Testis (tissue), 3 donors: ENCODE data around the gene MAN1C1. TPM values are rescaled to one million over a fixed set of nuclear protein-coding genes. Genes with fewer than 3 reads are reported as not detected.
A peak's percentile ranks its signal among the peaks of the same experiment; 100 is the strongest.

Experiments used
- DNase-seq: peaks from one replicate; pipeline ENCODE4 v3.0.0-alpha.2; 2019
- H3K27ac ChIP-seq, 2 donors: fragments of 200-600 bp; sonication (generic); one replicate each; pipeline ENCODE4 v1.5.1; 2019
- H3K27me3 ChIP-seq: fragments of 200-600 bp; sonication (generic); one replicate; pipeline ENCODE4 v1.5.1; 2019
- H3K36me3 ChIP-seq: fragments of 200-600 bp; sonication (generic); one replicate; pipeline ENCODE4 v1.5.1; 2017; ENCODE audit warnings: low read depth; ENCODE audit errors: missing control alignments
- H3K4me1 ChIP-seq: fragments of 200-600 bp; sonication (generic); one replicate; pipeline ENCODE4 v1.5.1; 2019
- H3K4me3 ChIP-seq, 2 donors: fragments of 200-600 bp; sonication (generic); one replicate each; pipeline ENCODE4 v1.5.1; 2017 to 2019
- H3K9me3 ChIP-seq: fragments of 200-600 bp; sonication (generic); one replicate; pipeline ENCODE4 v1.5.1; 2017
- POLR2A ChIP-seq: fragments of 450-650 bp; IDR thresholded peaks from one replicate; pipeline ENCODE4 v1.6.1; 2017; ENCODE audit warnings: antibody characterized with exemption, mild to moderate bottlenecking, moderate library complexity
- WGBS, 2 donors: methylation state at CpG; one replicate each; pipeline ENCODE4 v1.1.5; 2018; 5-methylcytosine and 5-hydroxymethylcytosine counted together
- intact Hi-C: fragments of 100-400 bp; cut with DNase I; formaldehyde crosslinking; loops from one replicate; pipeline ENCODE4 v1.15.1; 2023; ENCODE audit warnings: low total_unique reads
- polyA plus RNA-seq: library from polyadenylated mRNA; stranded (reverse); fragments of 350-450 nt; fragmentation: Illumina TruSeq; extraction: RNeasy Lipid Tissue Mini Kit (QIAGEN cat#74804); gene quantifications from one replicate; pipeline ENCODE4 v1.2.3, GENCODE V29; 2014; ENCODE audit warnings: low read depth, low replicate concordance; ENCODE audit not compliant: insufficient read depth
- total RNA-seq, 2 donors: library from RNA; depleted of rRNA; stranded (reverse); fragments of >200 nt; gene quantifications; one replicate each; pipeline ENCODE4 v1.2.3, GENCODE V29; 2016
- TF ChIP-seq, protein P1 (sequence below), 3 experiments: fragments of 450-650 bp in 2 of 3; fragments of 200-600 bp in 1 of 3; sonication (generic) in 1 of 3; IDR thresholded peaks; one replicate each; pipeline ENCODE4 v1.5.1; 2016 to 2019; ENCODE audit warnings: antibody characterized with exemption in 3 of 3, mild to moderate bottlenecking in 2 of 3, moderate library complexity in 1 of 3

MAN1C1 gene
- total and polyA plus RNA-seq, 3 donors from 2014 or later = 12.8 to 21.1 (median 14.8) TPM

DNA sequence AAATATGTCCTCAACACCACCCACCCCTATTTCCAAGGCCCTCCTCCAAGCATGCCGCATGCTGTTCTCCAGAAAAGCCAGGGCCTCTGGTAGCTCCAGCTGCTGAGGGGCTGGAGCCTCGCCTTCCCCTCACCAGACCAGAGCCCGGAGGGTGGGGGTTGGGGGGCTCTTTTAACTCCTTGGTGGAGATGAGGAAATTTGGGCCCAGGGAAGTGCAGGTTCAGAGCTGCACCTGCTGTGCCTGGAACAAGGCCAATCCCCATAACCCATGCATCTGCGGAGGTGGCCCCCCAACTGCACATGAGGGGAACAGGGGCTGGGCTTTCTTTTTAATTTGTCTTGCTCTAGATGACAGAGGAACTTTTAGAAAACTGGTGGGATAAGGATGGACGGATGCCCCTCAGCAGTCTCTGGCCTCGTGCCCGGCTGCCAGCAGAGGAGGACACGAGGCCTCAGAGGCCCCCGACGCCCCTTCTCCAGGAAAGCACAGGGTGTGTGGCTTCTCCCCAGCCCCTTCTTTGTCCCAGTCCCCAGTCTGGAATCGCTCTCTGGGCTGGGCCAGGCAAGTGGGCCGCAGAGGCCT, 182.9 kb downstream of the MAN1C1 start:
- WGBS, 2 donors = 17 to 22% methylated on average over 9 to 12 of the region's 12 CpGs

DNA sequence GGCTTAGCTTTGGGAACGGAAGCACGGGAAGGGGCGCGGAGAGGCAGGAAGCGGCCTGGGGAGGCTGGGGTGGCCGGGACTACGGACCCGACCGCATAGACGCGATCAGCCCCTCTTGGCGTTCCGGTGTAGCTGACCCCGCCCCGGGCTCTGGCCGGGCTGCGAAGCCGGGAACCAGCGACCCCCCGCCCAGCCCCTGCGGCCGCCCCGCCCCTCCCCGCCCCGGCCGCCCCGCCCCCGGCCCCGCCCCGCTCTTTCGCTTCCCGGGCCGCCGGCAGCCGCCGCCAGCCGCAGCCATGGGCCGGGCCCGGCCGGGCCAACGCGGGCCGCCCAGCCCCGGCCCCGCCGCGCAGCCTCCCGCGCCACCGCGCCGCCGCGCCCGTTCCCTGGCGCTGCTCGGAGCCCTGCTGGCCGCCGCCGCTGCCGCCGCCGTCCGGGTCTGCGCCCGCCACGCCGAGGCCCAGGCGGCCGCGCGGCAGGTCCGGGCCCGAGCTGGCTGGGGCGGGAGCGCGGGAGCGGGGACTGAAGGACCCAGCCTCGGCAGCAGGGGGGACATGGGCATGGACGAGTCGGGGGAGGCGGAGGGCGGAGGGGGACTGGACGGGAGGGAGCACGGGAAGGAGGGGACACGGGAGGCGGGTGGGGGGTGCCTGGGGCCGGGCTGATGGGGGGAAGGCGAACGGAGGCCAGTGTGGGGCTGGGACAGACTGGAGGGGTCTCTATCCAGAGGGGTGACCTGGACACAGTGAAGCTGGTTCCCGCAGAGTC, 183.5 kb downstream of the MAN1C1 start, which contains the start of gene SELENON:
Gene SELENON (plus strand): TSS at position 259 of the 768 bp plus-strand sequence. CDS start 38 bp downstream, at position 297.
- Histone ChIP-seq H3K27ac (peak within 1 kb of the TSS; percentile 9 to 75), H3K27me3 (no peaks in the 10 kb centered on the region), H3K4me1 (peaks cover 12% of the 10 kb centered on the region), H3K36me3 (no peaks in the 10 kb centered on the region), H3K4me3 (peak within 1 kb of the TSS; percentile 56 to 69), H3K9me3 (no peaks in the 10 kb centered on the region)
- peak; percentile 40 for DNase-seq
- WGBS, 2 donors = 1% methylated on average over 12 to 42 of the region's 91 CpGs
- intact Hi-C loops = loop anchor here (2.0 kb wide), 1 partner anchor 191 kb away; no protein-coding TSS in a partner anchor
- no peak for TF ChIP-seq POLR2A
- TF ChIP-seq, protein P1, sequence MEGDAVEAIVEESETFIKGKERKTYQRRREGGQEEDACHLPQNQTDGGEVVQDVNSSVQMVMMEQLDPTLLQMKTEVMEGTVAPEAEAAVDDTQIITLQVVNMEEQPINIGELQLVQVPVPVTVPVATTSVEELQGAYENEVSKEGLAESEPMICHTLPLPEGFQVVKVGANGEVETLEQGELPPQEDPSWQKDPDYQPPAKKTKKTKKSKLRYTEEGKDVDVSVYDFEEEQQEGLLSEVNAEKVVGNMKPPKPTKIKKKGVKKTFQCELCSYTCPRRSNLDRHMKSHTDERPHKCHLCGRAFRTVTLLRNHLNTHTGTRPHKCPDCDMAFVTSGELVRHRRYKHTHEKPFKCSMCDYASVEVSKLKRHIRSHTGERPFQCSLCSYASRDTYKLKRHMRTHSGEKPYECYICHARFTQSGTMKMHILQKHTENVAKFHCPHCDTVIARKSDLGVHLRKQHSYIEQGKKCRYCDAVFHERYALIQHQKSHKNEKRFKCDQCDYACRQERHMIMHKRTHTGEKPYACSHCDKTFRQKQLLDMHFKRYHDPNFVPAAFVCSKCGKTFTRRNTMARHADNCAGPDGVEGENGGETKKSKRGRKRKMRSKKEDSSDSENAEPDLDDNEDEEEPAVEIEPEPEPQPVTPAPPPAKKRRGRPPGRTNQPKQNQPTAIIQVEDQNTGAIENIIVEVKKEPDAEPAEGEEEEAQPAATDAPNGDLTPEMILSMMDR (IDR thresholded peaks at IDR 0.05) = no peak

More for the DNA sequence above, 182.9 kb downstream of the MAN1C1 start:
- no peaks in the 10 kb centered on the region for H3K9me3 ChIP-seq
- no peak for DNase-seq
- H3K27me3 ChIP-seq = no peaks in the 10 kb centered on the region
- no peaks in the 10 kb centered on the region for H3K36me3 ChIP-seq
- intact Hi-C loops = no loop called here
- peaks cover 12% of the 10 kb centered on the region for H3K4me1 ChIP-seq
- no peak for TF ChIP-seq POLR2A
- TF ChIP-seq, protein P1 (IDR thresholded peaks at IDR 0.05) = no peak
- peak overlapping the region; percentile 46 to 52 for H3K4me3 ChIP-seq
- peak overlapping the region; percentile 9 to 75 for H3K27ac ChIP-seq

DNA sequence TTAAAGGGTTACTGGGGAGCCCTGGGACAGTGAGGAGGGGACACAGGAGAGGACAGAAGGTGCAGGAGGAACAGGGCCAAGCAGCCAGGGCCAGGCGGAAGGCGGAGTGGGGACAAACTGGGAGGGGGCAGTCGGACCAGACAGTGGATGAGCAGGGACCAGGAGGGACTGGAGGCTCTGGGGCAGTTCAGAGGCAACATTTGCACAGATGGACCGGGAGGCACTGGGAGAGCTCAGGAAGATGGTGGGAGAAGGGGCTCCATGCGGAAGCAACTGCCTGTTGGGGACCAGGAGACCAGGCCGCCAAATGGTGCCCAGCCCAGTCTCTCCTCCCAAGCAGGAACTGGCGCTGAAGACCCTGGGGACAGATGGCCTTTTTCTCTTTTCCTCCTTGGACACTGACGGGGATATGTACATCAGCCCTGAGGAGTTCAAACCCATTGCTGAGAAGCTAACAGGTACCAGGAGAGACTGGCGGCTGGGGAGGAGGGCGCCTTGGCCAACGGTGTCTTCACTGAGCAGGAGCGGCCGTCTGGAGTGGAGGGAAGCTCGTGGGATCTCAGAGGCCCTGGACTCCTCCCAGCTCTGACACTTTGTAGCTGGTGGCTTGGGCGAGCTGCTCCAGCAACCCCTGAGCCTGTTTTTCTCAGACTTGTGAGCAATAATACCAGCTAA, 184.2 kb downstream of the MAN1C1 start:
- Histone ChIP-seq H3K4me1 (peaks cover 12% of the 10 kb centered on the region), H3K4me3 (peak overlapping the region; percentile 56 to 69), H3K27ac (peak overlapping the region in 1 of 2 donors; percentile 19), H3K36me3 (no peaks in the 10 kb centered on the region), H3K27me3 (no peaks in the 10 kb centered on the region), H3K9me3 (no peaks in the 10 kb centered on the region)
- intact Hi-C loops = loop anchor here (2.0 kb wide), 1 partner anchor 192 kb away; no protein-coding TSS in a partner anchor
- 31 to 46% methylated on average over 13 to 15 of the region's 15 CpGs for WGBS, 2 donors
- TF ChIP-seq, protein P1 (IDR thresholded peaks at IDR 0.05) = no peak
- TF ChIP-seq POLR2A = no peak
- peak; percentile 30 for DNase-seq

DNA sequence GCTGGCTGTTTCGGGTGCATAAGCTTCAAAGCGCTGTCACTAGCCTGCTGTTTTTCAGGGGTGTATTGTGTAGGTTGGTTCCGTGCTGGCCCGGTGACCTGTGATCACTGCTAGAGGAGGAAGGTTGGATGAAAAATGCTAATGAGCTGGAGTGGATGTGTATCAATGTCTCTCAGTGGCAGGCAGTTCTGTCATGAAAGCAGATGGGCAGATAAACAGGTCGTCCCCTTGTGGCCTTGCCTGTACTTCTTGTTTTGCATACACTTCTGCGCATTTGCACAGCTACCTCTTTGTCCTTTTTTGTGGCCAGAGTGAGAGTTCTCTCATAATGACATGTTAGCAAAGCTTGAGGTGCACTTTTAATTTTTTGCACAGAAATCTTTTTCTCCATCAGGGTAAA, 186.3 kb downstream of the MAN1C1 start:
- H3K9me3 ChIP-seq = no peaks in the 10 kb centered on the region
- H3K36me3 ChIP-seq = no peaks in the 10 kb centered on the region
- H3K4me1 ChIP-seq = peaks cover 12% of the 10 kb centered on the region
- H3K27ac ChIP-seq = no peak overlapping the region
- no peaks in the 10 kb centered on the region for H3K27me3 ChIP-seq
- TF ChIP-seq, protein P1 (IDR thresholded peaks at IDR 0.05) = no peak
- no peak for TF ChIP-seq POLR2A
- no peak for DNase-seq
- no peak overlapping the region for H3K4me3 ChIP-seq
- WGBS, 2 donors = 65 to 73% methylated on average over 6 of the region's 6 CpGs
- intact Hi-C loops = no loop called here
